ENCODE data around the gene KMT2C.
"Not testable (repeated sequence)": the region's sequence is repeated elsewhere in the genome, so short reads cannot be mapped to it uniquely, and the experiment has no call there.

Gene KMT2C

DNA sequence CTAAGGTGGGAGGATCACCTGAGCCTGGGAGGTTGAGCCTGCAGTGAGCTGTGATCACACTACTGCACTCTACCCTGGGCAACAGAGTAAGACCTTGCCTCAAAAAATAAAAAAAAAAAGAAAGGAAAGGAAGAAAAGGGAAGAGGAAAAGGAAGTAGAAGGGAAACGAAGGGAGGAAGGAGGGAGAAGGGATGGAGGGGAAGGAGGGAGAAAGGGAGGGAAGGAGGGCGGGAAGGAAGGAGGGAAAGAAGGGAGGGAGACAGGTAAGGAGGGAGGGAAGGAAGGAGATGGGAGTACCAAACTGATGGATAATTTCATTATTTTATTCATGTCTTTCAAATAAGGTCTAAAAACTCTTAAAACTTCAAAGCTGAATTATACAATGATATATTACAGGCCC lies 106.3 kb downstream of the KMT2C start:
- in situ Hi-C loops (cut with MboI; ENCODE audit: low sequenced_read_pairs): loop anchor here (25.0 kb wide), 1 partner anchor 383 kb away; no protein-coding TSS in a partner anchor

- in situ Hi-C loops (cut with MboI; ENCODE audit: low sequenced_read_pairs): loop anchor here (25.0 kb wide), 1 partner anchor 384 kb away; no protein-coding TSS in a partner anchor
These were observed 107.6 kb downstream of the KMT2C start for GRCh38 chr7:152328234-152328633.

DNA sequence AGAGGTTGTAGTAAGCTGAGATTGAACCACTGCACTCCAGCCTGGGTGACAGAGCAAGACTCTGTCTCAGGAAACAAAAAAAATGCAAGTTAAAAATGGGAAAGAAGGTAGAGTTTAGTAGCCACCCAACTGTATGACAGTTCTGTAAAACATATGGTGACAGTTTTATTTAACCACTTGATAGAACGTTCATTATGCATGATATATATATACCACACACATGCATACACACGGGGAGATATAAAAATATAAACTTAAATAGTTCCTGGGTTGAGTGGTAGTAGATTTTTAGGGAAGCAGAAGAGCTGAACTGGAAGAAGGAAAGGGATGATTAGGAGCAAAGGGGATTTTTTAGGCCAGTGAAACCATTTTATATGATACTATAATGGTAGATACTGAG lies 120.0 kb downstream of the KMT2C start:
- in situ Hi-C loops (cut with MboI; ENCODE audit: low sequenced_read_pairs): no loop called here

- in situ Hi-C loops (cut with MboI; ENCODE audit: low sequenced_read_pairs): no loop called here
These were observed 121.8 kb downstream of the KMT2C start for GRCh38 chr7:152313831-152314604.

DNA sequence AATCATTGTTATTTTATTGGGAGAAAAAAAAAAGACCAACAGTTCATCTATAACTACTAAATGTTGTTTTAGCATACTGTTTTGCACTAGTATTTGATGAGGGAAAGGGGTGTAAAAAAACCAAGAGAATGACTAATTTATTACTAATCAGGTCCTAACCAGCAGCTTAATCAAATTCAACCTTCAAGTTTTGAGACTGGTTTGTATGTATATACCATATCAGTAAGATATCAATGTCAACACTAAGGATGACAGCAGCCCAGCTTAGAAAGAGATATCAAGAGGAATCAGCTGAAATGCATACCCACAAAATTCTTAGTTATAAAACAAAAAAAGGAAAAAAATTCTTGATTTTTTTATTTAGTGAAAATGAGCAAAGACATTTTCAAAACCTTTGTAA lies 122.6 kb downstream of the KMT2C start:
- in situ Hi-C loops (cut with MboI; ENCODE audit: low sequenced_read_pairs): no loop called here

GRCh38 chr7:152312316-152312715 lies 123.5 kb downstream of the KMT2C start:
- in situ Hi-C loops (cut with MboI; ENCODE audit: low sequenced_read_pairs): no loop called here

GRCh38 chr7:152307902-152308301 lies 127.9 kb downstream of the KMT2C start:
- in situ Hi-C loops (cut with MboI; ENCODE audit: low sequenced_read_pairs): no loop called here

- in situ Hi-C loops (cut with MboI; ENCODE audit: low sequenced_read_pairs): not testable (repeated sequence)
These were observed 136.2 kb downstream of the KMT2C start for GRCh38 chr7:152299542-152300143.

DNA sequence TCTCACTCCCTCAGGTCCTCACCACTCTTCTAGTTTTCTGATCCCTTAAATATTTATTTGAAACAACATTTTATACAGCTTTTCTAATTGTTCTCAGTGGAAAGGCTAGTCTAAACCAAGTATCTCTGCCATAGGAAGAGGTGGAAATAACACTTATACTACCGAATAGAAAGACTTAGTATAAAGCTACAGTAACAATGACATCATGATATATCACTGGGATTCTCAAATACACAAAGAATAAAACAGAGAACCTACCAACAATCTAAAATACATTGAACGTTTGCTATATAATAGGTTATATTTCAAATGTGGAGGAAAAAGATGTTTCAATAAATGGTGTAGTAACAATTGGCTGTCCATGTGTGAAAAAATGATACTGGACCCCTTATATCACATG lies 142.9 kb downstream of the KMT2C start:
- in situ Hi-C loops (cut with MboI; ENCODE audit: low sequenced_read_pairs): no loop called here

DNA sequence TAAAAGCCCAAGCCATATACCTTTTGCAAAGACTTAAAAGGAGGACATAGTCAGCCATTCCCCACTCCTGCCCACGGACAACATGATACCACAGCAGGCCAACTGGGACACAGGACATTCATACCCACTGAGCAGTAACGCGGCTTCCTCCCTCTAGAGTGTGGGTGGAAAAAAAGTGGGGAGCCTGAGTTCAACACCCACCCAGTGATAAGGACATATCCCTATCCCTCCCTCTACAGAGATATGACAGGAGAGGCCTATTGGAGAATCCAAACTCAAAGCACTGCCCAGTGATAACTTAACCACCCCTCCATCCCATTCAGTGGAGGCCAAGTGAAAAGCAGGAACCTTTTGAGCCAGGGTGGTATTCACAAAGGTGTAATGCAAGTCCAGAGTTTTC lies 148.8 kb downstream of the KMT2C start:
- in situ Hi-C loops (cut with MboI; ENCODE audit: low sequenced_read_pairs): not testable (repeated sequence)

DNA sequence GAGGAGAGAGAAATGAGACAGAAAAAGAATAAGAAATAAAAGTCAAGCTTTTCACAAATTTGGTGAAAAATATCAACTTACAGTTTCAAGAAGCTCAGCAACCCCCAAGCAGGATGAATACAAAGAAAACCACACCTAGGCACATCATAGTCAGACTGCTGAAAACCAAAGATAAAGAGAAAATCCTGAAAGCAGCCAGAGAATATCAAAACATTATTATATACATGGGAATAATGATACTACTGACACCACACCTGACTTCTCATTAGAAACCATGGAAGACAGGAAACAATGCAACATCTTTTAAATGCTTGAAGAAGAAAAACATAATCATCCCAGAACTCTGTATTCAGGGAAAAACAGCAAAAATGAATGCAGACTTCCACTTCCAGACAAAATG lies 149.6 kb downstream of the KMT2C start:
- in situ Hi-C loops (cut with MboI; ENCODE audit: low sequenced_read_pairs): not testable (repeated sequence)

- in situ Hi-C loops (cut with MboI; ENCODE audit: low sequenced_read_pairs): not testable (repeated sequence)
These were observed 150.8 kb downstream of the KMT2C start for GRCh38 chr7:152284998-152285397.

DNA sequence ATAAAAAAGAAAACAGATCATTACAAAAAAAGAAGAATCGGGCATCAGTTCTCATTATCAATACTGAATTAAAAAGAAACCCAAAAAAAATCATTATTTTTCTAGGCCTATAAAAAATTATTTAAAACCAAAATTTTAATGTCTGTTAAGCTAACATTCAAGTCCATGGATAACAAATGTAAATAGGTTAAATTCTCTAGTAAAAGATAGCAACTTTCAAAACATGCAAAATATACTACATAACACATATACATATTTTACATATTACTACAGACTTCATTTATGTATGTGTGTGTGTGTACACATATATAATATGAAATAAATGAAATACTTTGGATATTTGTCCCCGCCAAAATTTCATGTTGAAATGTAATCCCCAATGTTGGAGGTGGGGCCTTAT lies 158.1 kb downstream of the KMT2C start:
- in situ Hi-C loops (cut with MboI; ENCODE audit: low sequenced_read_pairs): not testable (repeated sequence)

DNA sequence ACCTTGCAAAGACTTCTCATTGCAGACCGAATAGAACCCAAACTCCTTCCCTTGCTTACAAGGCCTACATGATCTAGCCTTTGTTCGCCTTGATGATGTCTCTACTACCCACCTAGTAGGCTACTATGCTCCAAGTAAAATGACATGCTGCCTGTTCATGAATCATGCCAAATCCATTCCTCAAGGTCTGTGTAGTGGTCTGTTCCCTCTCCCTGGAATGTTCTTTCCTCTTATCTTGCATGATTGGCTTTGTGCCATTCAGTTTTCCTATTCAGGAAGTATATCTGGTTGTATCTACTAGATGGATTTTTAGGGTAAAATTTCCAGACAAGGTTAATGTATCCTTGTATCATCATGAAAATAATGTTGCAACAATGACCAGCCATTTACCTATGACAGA lies 165.4 kb downstream of the KMT2C start:
- in situ Hi-C loops (cut with MboI; ENCODE audit: low sequenced_read_pairs): not testable (repeated sequence)

DNA sequence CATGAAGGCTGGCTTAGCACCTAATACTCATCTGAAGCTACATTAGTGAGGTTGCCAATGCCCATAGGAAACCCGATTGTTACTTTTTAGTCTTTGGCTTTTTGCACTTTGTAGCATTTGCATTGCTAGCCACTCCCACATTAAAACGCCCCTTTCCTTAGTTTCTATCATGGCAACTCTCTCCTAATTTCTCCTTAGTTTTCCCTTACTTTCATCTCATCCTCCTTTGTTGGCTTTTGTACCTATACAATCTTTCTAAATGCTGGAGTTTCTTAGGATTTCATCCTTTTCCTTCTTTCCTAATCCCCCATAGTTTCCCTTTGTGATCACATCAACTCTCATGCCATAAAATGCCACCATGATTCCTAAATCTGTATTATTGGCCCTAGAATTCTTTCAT lies 168.9 kb downstream of the KMT2C start:
- in situ Hi-C loops (cut with MboI; ENCODE audit: low sequenced_read_pairs): not testable (repeated sequence)

GRCh38 chr7:152264915-152265314 lies 170.9 kb downstream of the KMT2C start:
- in situ Hi-C loops (cut with MboI; ENCODE audit: low sequenced_read_pairs): not testable (repeated sequence)

DNA sequence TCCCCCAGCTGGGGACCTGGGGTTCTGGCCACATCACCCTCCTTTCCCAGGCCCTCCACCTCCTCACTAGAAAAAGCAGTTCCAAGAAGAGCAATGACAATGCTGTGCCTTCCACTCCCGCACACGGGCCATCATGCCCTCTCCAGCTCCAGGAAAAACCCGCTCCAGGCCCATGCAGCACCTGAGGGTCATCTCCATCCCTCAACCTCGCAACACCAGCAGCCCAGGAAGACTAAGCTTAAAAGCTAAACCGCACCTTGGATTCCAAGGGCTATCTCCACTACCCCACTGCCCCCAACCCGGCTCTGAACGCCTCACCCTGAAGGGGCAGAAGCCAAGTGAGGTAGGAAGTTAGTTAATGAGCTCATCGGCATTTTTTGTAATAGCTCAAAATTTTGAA lies 173.7 kb downstream of the KMT2C start:
- in situ Hi-C loops (cut with MboI; ENCODE audit: low sequenced_read_pairs): not testable (repeated sequence)

GRCh38 chr7:152259645-152260044 lies 176.2 kb downstream of the KMT2C start:
- in situ Hi-C loops (cut with MboI; ENCODE audit: low sequenced_read_pairs): not testable (repeated sequence)

DNA sequence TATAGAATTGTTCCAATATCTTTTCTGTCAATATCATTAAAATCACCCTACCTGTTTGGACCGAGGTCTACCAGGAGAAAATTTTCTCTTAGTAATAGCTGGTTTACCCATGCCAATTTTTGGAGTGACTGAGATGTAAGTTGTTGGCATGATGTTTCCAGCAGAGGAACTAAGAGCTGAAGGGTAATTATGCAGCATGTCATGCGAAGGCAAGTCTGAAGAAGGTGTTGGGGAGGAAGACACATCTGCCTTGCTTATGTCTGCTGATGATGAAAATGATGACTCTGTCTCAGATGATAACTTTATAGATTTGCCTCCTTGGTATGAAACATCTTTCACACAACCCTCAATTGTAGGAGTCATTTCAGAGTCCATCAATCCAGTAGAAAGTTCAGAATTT lies 188.0 kb downstream of the KMT2C start:
- in situ Hi-C loops (cut with MboI; ENCODE audit: low sequenced_read_pairs): not testable (repeated sequence)

DNA sequence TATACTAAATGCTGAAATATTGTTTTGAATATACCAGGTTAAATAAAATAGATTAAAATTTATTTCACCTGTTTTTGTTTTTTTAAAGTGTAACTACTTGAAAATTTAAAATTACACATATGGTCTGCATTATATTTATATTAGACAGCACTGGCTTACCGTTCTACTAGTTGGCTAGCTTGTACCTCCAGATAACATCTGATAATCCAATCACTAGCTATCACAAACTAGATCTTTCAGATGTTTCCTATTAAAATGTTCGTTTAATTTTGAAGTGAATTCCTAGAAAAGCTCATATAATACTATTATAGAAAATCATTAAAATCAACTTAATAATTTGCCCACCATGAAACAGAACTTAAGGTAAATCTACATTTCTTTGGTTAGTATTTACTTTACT lies 190.4 kb downstream of the KMT2C start:
- in situ Hi-C loops (cut with MboI; ENCODE audit: low sequenced_read_pairs): not testable (repeated sequence)

DNA sequence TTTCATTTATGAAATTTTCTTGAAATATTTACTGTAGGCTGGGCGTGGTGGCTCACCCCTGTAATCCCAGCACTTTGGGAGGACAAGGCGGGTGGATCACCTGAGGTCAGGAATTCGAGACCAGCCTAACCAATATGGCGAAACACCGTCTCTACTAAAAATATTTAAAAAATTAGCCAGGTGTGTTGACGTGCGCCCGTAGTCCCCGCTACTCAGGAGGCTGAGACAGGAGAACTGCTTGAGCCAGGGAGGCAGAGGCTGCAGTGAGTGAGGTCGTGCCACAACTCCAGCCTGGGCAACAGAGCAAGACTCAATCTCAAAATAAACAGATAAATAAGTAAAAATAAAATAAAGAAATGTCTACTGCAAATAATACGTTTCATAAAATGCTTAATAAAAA lies 192.3 kb downstream of the KMT2C start:
- in situ Hi-C loops (cut with MboI; ENCODE audit: low sequenced_read_pairs): not testable (repeated sequence)

- in situ Hi-C loops (cut with MboI; ENCODE audit: low sequenced_read_pairs): not testable (repeated sequence)
These were observed 194.5 kb downstream of the KMT2C start for GRCh38 chr7:152241301-152241700.
